HEK293T (cell line): ENCODE measurements around the gene CEP41.

ENCODE experiments used
- CTCF ChIA-PET: fragments of 350-600 bp; formaldehyde crosslinking; extraction: SDS; loops from one replicate; lab custom pipeline; 2021; ENCODE audit warnings: antibody characterized with exemption, inconsistent platforms; lab: Yijun Ruan, JAX
- POLR2A ChIA-PET: fragments of 350-600 bp; formaldehyde crosslinking; extraction: SDS; loops from one replicate; lab custom pipeline; 2020; ENCODE audit warnings: antibody characterized with exemption, inconsistent platforms; lab: Yijun Ruan, JAX
- DNase-seq: peaks from one replicate; pipeline ENCODE4 v3.0.0; 2012; ENCODE audit warnings: mixed read lengths; ENCODE audit errors: extremely low spot score
- ARNT ChIP-seq: fragments of 450-650 bp; IDR thresholded peaks from 2 replicates; pipeline ENCODE4 v1.6.1; 2017; ENCODE audit warnings: mild to moderate bottlenecking
- BHLHE40 ChIP-seq: fragments of 450-650 bp; IDR thresholded peaks from 2 replicates; pipeline ENCODE4 v1.6.1; 2016; ENCODE audit warnings: mild to moderate bottlenecking, moderate library complexity, borderline replicate concordance
- CTBP1 ChIP-seq: fragments of 450-650 bp; IDR thresholded peaks from 2 replicates; pipeline ENCODE4 v1.6.1; 2016; ENCODE audit warnings: borderline replicate concordance
- ELF4 ChIP-seq: fragments of 450-650 bp; IDR thresholded peaks from 2 replicates; pipeline ENCODE4 v1.6.1; 2017; ENCODE audit warnings: antibody characterized with exemption
- FOXA1 ChIP-seq: fragments of 450-650 bp; IDR thresholded peaks from 2 replicates; pipeline ENCODE4 v1.6.1; 2016; ENCODE audit warnings: mild to moderate bottlenecking
- FOXK2 ChIP-seq: fragments of 450-650 bp; IDR thresholded peaks from 2 replicates; pipeline ENCODE4 v1.6.1; 2016; ENCODE audit warnings: mild to moderate bottlenecking
- FOXM1 ChIP-seq: fragments of 450-650 bp; IDR thresholded peaks from 2 replicates; pipeline ENCODE4 v1.6.1; 2017; ENCODE audit warnings: mild to moderate bottlenecking, borderline replicate concordance
- HDGF ChIP-seq: fragments of 450-650 bp; IDR thresholded peaks from 2 replicates; pipeline ENCODE4 v1.6.1; 2017; ENCODE audit warnings: antibody characterized with exemption, borderline replicate concordance
- L3MBTL2 ChIP-seq: fragments of 450-650 bp; conservative IDR thresholded peaks from 2 replicates; pipeline ENCODE4 v1.6.1; 2016; ENCODE audit warnings: mild to moderate bottlenecking
- LEF1 ChIP-seq: fragments of 450-650 bp; IDR thresholded peaks from 2 replicates; pipeline ENCODE4 v1.6.1; 2017; ENCODE audit warnings: mild to moderate bottlenecking, borderline replicate concordance
- NFRKB ChIP-seq: fragments of 450-650 bp; IDR thresholded peaks from 2 replicates; pipeline ENCODE4 v1.6.1; 2016; ENCODE audit warnings: mild to moderate bottlenecking, moderate library complexity
- PKNOX1 ChIP-seq: fragments of 450-650 bp; IDR thresholded peaks from 2 replicates; pipeline ENCODE4 v1.6.1; 2016
- SP1 ChIP-seq: fragments of 450-650 bp; IDR thresholded peaks from 2 replicates; pipeline ENCODE4 v1.6.1; 2017
- SUZ12 ChIP-seq: fragments of 450-650 bp; IDR thresholded peaks from 2 replicates; pipeline ENCODE4 v1.6.1; 2016; ENCODE audit warnings: mild to moderate bottlenecking
- TARDBP ChIP-seq: fragments of 450-650 bp; IDR thresholded peaks from 2 replicates; pipeline ENCODE4 v1.6.1; 2016
- ZNF384 ChIP-seq: fragments of 450-650 bp; IDR thresholded peaks from 2 replicates; pipeline ENCODE4 v1.6.1; 2016

The CEP41 gene

GRCh38 chr7:130436253-130436652 is 4.6 kb downstream of the CEP41 start:
- no peak for DNase-seq
- POLR2A ChIA-PET, result interaction anchor here (0.6 to 1.2 kb wide), 2 partner anchors 153 to 231 kb away, joined by 3 read pairs; partner anchors contain the start of gene TMEM209
- CTCF ChIA-PET, result interaction anchor here (0.6 kb wide), 1 partner anchor 223 kb away, joined by 3 read pairs; no protein-coding TSS in a partner anchor
- TF ChIP-seq FOXA1, result no peak
- no peak for TF ChIP-seq BHLHE40
- no peak for TF ChIP-seq NFRKB
- TF ChIP-seq CTBP1, result no peak
- TF ChIP-seq SP1, result no peak
- TF ChIP-seq FOXM1, result no peak
- TF ChIP-seq LEF1, result no peak
- TF ChIP-seq SUZ12, result no peak
- TF ChIP-seq TARDBP, result no peak
- TF ChIP-seq ZNF384, result no peak
- no peak for TF ChIP-seq FOXK2
- TF ChIP-seq PKNOX1, result no peak
- no peak for TF ChIP-seq L3MBTL2

GRCh38 chr7:130435311-130435854 is 5.4 kb downstream of the CEP41 start:
- POLR2A ChIA-PET, result interaction anchor here (1.2 kb wide), 1 partner anchor 230 kb away, joined by 3 read pairs; the partner anchor contains the start of gene TMEM209

GRCh38 chr7:130433301-130433700 is 7.5 kb downstream of the CEP41 start:
- CTCF ChIA-PET, result no interaction called here
- POLR2A ChIA-PET, result no interaction called here
- TF ChIP-seq FOXM1, result no peak
- TF ChIP-seq HDGF, result no peak
- TF ChIP-seq TARDBP, result no peak
- TF ChIP-seq L3MBTL2, result no peak
- TF ChIP-seq ELF4, result no peak
- no peak for TF ChIP-seq LEF1
- no peak for TF ChIP-seq ZNF384
- TF ChIP-seq SUZ12, result no peak
- TF ChIP-seq ARNT, result no peak
- TF ChIP-seq CTBP1, result no peak
- no peak for TF ChIP-seq FOXA1
- TF ChIP-seq FOXK2, result no peak
- no peak for TF ChIP-seq PKNOX1
- TF ChIP-seq BHLHE40, result no peak
- DNase-seq, result no peak

More at GRCh38 chr7:130435311-130435854, 5.4 kb downstream of the CEP41 start:
- CTCF ChIA-PET, result no interaction called here
- no peak for DNase-seq
- no peak for TF ChIP-seq ZNF384
- no peak for TF ChIP-seq CTBP1
- no peak for TF ChIP-seq LEF1
- TF ChIP-seq PKNOX1, result no peak
- no peak for TF ChIP-seq ARNT
- TF ChIP-seq ELF4, result no peak
- no peak for TF ChIP-seq FOXM1
- no peak for TF ChIP-seq NFRKB
- TF ChIP-seq HDGF, result no peak
- TF ChIP-seq L3MBTL2, result no peak
- TF ChIP-seq FOXA1, result no peak

GRCh38 chr7:130432886-130433285 is 7.9 kb downstream of the CEP41 start:
- POLR2A ChIA-PET, result no interaction called here
- TF ChIP-seq LEF1, result no peak
- no peak for TF ChIP-seq BHLHE40
- CTCF ChIA-PET, result no interaction called here
- DNase-seq, result no peak

GRCh38 chr7:130430841-130431666 is 9.8 kb downstream of the CEP41 start:
- CTCF ChIA-PET, result no interaction called here
- no peak for DNase-seq
- POLR2A ChIA-PET, result no interaction called here

More at GRCh38 chr7:130430841-130431666, 9.8 kb downstream of the CEP41 start:
- TF ChIP-seq BHLHE40 (no peak), L3MBTL2 (no peak), ELF4 (no peak), FOXA1 (no peak), CTBP1 (no peak), ZNF384 (no peak), NFRKB (no peak), PKNOX1 (no peak), SP1 (no peak)
